K562 treated with DMSO at 1 percent for 12 hours (cell line): ENCODE data around the gene SMAGP. TPM values are rescaled to one million over a fixed set of nuclear protein-coding genes. Genes with fewer than 3 reads are reported as not detected.

Experiments
- total RNA-seq: library from RNA; unstranded; fragments of 300-600 nt; gene quantifications from 2 replicates; pipeline ENCODE4 v1.2.3, GENCODE V29; 2022; ENCODE audit not compliant: insufficient read depth

Gene SMAGP
- total RNA-seq: 25.1 and 29.9 TPM in 2 replicates

GRCh38 chr12:51270067-51270950, at the start of gene SMAGP:
TSS of gene SMAGP (minus strand) at chr12:51270415. CDS start at chr12:51269278, 1,137 bp downstream.

DNA sequence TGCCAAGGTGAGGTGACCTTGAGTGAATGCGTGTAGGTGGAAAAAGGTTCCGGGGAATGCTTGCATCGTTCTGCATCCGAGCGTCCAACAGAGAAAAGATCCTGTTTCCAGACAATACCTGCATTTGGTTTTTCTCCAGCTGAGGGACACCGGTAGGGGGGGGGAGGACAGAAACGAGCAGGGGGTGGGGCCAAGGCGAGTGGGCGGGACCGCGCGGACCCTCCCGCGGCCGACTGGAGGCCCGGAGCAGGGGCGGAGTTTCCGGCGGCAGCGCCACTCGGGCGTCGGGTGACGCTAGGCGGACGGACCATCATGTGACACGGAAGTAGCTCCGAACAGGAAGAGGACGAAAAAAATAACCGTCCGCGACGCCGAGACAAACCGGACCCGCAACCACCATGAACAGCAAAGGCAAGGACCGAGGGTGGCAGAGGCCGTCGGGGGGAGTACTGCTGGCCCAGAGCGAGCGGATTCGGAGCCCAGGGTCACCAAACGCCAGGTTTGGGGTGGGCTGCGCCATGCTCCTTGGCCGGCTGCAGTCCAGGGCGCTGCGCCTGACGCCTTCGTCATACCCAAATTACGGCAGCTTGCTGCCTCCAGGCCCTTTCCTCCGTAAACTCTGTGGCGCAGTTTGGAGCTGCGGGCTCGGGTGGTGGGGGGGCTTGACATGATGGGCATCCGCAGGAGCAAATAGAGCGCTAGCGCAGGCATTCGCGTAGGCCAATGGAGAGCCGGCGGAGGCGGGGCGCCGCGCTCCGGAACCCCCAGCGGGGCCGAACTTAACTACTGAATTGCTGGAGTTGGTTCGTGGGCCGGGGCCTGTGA, 31.5 kb downstream of the SMAGP start, which contains the start of gene DAZAP2:
DAZAP2 (plus strand) TSS at position 317 of the 825 bp plus-strand sequence; CDS start at position 399, 82 bp downstream.

GRCh38 chr12:51217968-51218606, 52.1 kb downstream of the SMAGP start, which contains the start of gene POU6F1:
TSS of gene POU6F1 (minus strand) at chr12:51218062. CDS start at chr12:51206836, 11,226 bp downstream.

Other genes starting within 250 kb of the SMAGP start
- gene SLC11A2, start 244.0 kb downstream of the SMAGP start, total RNA-seq: 8.9 and 32.9 TPM in 2 replicates
- gene LETMD1, start 222.1 kb downstream of the SMAGP start, total RNA-seq: 106 and 151 TPM in 2 replicates
- gene CSRNP2, start 186.8 kb downstream of the SMAGP start, total RNA-seq: 8.3 and 25.6 TPM in 2 replicates
- gene TFCP2, start 97.3 kb downstream of the SMAGP start, total RNA-seq: 8.0 and 17.6 TPM in 2 replicates
- 1.9 and 2.8 TPM in 2 replicates for gene POU6F1, start 52.4 kb downstream of the SMAGP start, total RNA-seq
- gene DAZAP2, start 31.6 kb downstream of the SMAGP start, total RNA-seq: 136 and 326 TPM in 2 replicates
- gene BIN2, start 53.8 kb upstream of the SMAGP start, total RNA-seq: 0.42 TPM in 1 of 2 replicates, not detected in the other
- not detected in 2 replicates for gene CELA1, start 76.3 kb upstream of the SMAGP start, total RNA-seq
- 1.7 and 7.1 TPM in 2 replicates for gene GALNT6, start 121.0 kb upstream of the SMAGP start, total RNA-seq
- not detected in 2 replicates for gene SLC4A8, start 154.4 kb upstream of the SMAGP start, total RNA-seq